Activated CD8-positive, alpha-beta memory T cell treated with anti-CD3 and anti-CD28 coated beads for 48 hours (primary cell): ENCODE results near the gene SLC1A4.
"Not testable (repeated sequence)": the region's sequence is repeated elsewhere in the genome, so short reads cannot be mapped to it uniquely, and the experiment has no call there.

Experiments
- DNase-seq, 3 experiments: peaks; one replicate each; pipeline ENCODE4 v3.0.0-alpha.2; 2020; ENCODE audit warnings: low read depth in 2 of 3, low spot score in 2 of 3

Gene SLC1A4

GRCh38 chr2:64992218-64992617 is 3.0 kb downstream of the SLC1A4 start:
- DNase-seq = no peak

- no peak for DNase-seq
Measured at GRCh38 chr2:64992990-64993389, 3.8 kb downstream of the SLC1A4 start.

- DNase-seq = no peak
Measured at GRCh38 chr2:64995041-64995440, 5.8 kb downstream of the SLC1A4 start.

- no peak for DNase-seq
Measured at GRCh38 chr2:64996871-64997307, 7.7 kb downstream of the SLC1A4 start.

GRCh38 chr2:64998658-64999061 is 9.5 kb downstream of the SLC1A4 start:
- DNase-seq = no peak

GRCh38 chr2:64999754-65000153 is 10.6 kb downstream of the SLC1A4 start:
- DNase-seq = no peak

GRCh38 chr2:65000644-65001043 is 11.4 kb downstream of the SLC1A4 start:
- DNase-seq = no peak

GRCh38 chr2:65003037-65003436 is 13.8 kb downstream of the SLC1A4 start:
- DNase-seq = no peak

GRCh38 chr2:65004232-65004631 is 15.0 kb downstream of the SLC1A4 start:
- DNase-seq = not testable (repeated sequence)

GRCh38 chr2:65013776-65014175 is 24.6 kb downstream of the SLC1A4 start:
- no peak for DNase-seq

GRCh38 chr2:65015731-65016130 is 26.5 kb downstream of the SLC1A4 start:
- DNase-seq = no peak

GRCh38 chr2:65016789-65017188 is 27.6 kb downstream of the SLC1A4 start:
- no peak for DNase-seq

- DNase-seq = no peak
Measured at GRCh38 chr2:65017335-65017734, 28.1 kb downstream of the SLC1A4 start.

- no peak for DNase-seq
Measured at GRCh38 chr2:65018141-65018582, 29.0 kb downstream of the SLC1A4 start.

- no peak for DNase-seq
Measured at GRCh38 chr2:65019010-65019409, 29.8 kb downstream of the SLC1A4 start.

GRCh38 chr2:65019675-65020195 is 30.5 kb downstream of the SLC1A4 start:
- no peak for DNase-seq

- DNase-seq = not testable (repeated sequence)
Measured at GRCh38 chr2:65020251-65020650, 31.1 kb downstream of the SLC1A4 start.

GRCh38 chr2:65020943-65021528 is 31.8 kb downstream of the SLC1A4 start:
- DNase-seq = no peak

GRCh38 chr2:65021709-65022108 is 32.5 kb downstream of the SLC1A4 start:
- DNase-seq = no peak

- DNase-seq = no peak
Measured at GRCh38 chr2:65022189-65022588, 33.0 kb downstream of the SLC1A4 start.

- DNase-seq = no peak
Measured at GRCh38 chr2:65023742-65024141, 34.5 kb downstream of the SLC1A4 start.

- DNase-seq = no peak
Measured at GRCh38 chr2:65024149-65024829, 35.1 kb downstream of the SLC1A4 start.
